ENCODE results near the gene SLC35G1. TPM values are rescaled to one million over a fixed set of nuclear protein-coding genes. Genes with fewer than 3 reads are reported as not detected.

SLC35G1 gene
- total RNA-seq, 2 experiments from 2014 or later, result 2.2 to 3.1 TPM

DNA sequence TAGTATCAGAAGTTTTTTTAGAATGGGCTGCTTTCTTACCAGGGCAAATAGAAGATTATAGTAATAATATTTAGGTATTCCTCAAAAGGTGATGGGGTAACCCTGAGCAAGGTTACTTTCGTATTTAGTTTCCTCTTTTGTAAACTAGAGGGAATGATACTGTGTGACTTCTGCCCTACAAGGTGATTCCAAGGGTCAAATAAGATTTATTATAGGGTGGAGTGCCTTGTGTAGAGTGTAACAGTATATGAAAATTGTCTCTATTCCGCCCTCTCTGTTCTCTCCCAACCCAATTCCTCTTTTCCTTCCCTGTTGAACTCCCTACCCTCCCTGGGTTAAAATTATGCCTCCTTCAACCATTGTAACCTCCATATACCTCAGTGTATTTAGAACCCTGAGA lies 5.3 kb downstream of the SLC35G1 start:
- POLR2A ChIA-PET, result no interaction called here
- no peak overlapping the region for H3K27ac Mint-ChIP-seq
- ATAC-seq, result no peak
- DNase-seq, result no peak
- H3K36me3 Mint-ChIP-seq (ENCODE audit: low read depth), result peaks cover 1% of the 10 kb centered on the region
- H3K27me3 Mint-ChIP-seq (ENCODE audit: low read depth), result peaks cover 2% of the 10 kb centered on the region
- H3K4me1 Mint-ChIP-seq (ENCODE audit: low read depth), result peaks cover 28% of the 10 kb centered on the region
- no peak overlapping the region for H3K4me3 Mint-ChIP-seq
- no peaks in the 10 kb centered on the region for H3K9me3 Mint-ChIP-seq (ENCODE audit: insufficient read depth)
- CTCF ChIA-PET, result no interaction called here

DNA sequence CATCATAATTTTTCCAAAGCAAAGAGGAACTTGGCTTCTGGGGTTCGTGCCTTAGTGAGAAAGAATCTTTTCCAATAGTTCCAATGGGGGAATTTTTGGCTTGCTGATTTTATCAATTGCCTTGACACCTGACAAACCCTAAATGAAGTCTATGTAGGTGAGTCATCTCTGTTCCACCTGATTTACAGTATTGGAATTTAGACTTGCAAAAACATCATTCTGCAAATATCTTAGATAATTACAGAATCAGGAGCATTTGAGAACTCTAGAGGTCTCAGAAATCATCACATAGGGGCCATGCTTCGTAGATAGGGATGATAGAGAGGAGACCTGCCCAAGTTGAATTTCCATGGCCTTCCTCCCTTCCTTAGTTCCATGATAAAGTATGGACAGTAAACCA lies 9.3 kb downstream of the SLC35G1 start:
- no peak overlapping the region for H3K27ac Mint-ChIP-seq

DNA sequence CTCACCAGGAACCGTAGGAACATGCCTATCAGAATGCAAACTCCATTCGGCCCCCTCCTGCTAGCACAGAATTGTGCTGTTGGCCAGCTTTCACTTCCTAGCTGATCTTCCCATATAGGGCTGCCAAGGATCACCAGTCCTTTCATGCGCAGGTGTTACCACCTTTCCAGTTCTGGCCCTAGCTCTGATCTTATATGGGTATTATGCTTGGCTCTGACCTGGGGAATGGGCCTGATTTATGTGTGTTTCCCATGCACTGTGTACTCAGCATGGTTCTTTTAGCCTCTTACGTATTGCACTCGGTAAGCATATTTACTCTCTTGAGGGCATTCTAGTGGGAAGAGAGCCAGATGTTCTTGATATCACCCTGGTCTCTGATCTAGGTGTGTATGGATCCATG lies 11.1 kb downstream of the SLC35G1 start:
- ATAC-seq, result no peak
- H3K4me3 Mint-ChIP-seq, result no peak overlapping the region
- no peaks in the 10 kb centered on the region for H3K9me3 Mint-ChIP-seq (ENCODE audit: insufficient read depth)
- DNase-seq, result no peak
- H3K4me1 Mint-ChIP-seq (ENCODE audit: low read depth), result no peaks in the 10 kb centered on the region
- no peaks in the 10 kb centered on the region for H3K27me3 Mint-ChIP-seq (ENCODE audit: low read depth)
- no peak overlapping the region for H3K27ac Mint-ChIP-seq
- ChIA-PET CTCF (interaction anchor here (1.7 kb wide), 1 partner anchor 9 kb away, joined by 3 read pairs; no protein-coding TSS in a partner anchor), POLR2A (no interaction called here)
- peaks cover 8% of the 10 kb centered on the region for H3K36me3 Mint-ChIP-seq (ENCODE audit: low read depth)

More for the DNA sequence above, 9.3 kb downstream of the SLC35G1 start:
- Mint-ChIP-seq H3K9me3 (ENCODE audit: insufficient read depth) (no peaks in the 10 kb centered on the region), H3K4me3 (no peak overlapping the region), H3K36me3 (ENCODE audit: low read depth) (peaks cover 4% of the 10 kb centered on the region), H3K4me1 (ENCODE audit: low read depth) (no peaks in the 10 kb centered on the region), H3K27me3 (ENCODE audit: low read depth) (no peaks in the 10 kb centered on the region)
- CTCF ChIA-PET, result interaction anchor here (1.3 kb wide), 1 partner anchor 18 kb away, joined by 4 read pairs; no protein-coding TSS in a partner anchor
- ATAC-seq, result no peak
- no peak for DNase-seq
- POLR2A ChIA-PET, result no interaction called here

DNA sequence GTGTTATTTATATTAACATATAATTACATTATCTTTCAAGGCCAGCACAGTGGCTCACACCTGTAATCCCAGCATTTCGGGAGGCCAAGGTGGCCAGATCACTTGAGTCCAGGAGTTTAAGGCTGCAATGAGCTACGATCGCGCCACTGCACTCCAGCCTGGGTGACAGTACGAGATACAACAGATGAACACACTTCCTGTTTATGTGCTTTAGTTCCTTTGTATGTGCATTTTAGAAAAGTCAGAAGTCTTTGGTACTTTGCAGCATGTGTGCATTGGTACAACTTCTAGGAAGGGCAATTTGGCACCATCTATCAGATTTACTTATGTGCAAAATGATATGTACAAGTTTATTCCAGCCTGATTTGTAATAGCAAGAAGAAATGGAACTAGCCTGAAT lies 13.3 kb downstream of the SLC35G1 start:
- ChIA-PET POLR2A (no interaction called here), CTCF (interaction anchor here (1.2 kb wide), 1 partner anchor 10 kb away, joined by 3 read pairs; no protein-coding TSS in a partner anchor)

DNA sequence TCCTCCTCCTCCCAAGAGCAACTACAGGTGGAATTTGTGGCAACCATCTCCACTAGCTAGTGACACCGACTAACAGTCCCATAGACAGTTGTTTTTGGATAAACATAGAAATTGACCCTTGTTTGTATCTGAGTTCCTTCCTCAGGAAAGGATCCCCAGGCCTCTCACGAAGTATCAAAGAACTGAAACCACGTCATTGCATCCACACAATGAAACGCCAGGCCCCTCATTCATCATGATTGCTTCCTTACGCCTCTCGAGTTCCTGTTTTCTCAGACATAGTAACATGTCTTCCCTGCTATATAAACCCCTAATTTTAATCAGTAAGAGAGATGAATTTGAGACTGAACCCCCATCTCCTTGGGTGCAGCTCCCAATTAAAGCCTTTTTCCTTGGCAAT lies 18.1 kb downstream of the SLC35G1 start:
- Mint-ChIP-seq H3K4me3 (no peak overlapping the region), H3K36me3 (ENCODE audit: low read depth) (peaks cover 8% of the 10 kb centered on the region), H3K4me1 (ENCODE audit: low read depth) (no peaks in the 10 kb centered on the region), H3K9me3 (ENCODE audit: insufficient read depth) (no peaks in the 10 kb centered on the region), H3K27me3 (ENCODE audit: low read depth) (no peaks in the 10 kb centered on the region), H3K27ac (no peak overlapping the region)
- no peak for ATAC-seq
- POLR2A ChIA-PET, result no interaction called here
- CTCF ChIA-PET, result no interaction called here
- DNase-seq, result no peak

More for the DNA sequence above, 13.3 kb downstream of the SLC35G1 start:
- H3K27ac Mint-ChIP-seq, result no peak overlapping the region
- peaks cover 8% of the 10 kb centered on the region for H3K36me3 Mint-ChIP-seq (ENCODE audit: low read depth)
- H3K4me1 Mint-ChIP-seq (ENCODE audit: low read depth), result no peaks in the 10 kb centered on the region
- no peak for DNase-seq
- no peaks in the 10 kb centered on the region for H3K9me3 Mint-ChIP-seq (ENCODE audit: insufficient read depth)
- no peaks in the 10 kb centered on the region for H3K27me3 Mint-ChIP-seq (ENCODE audit: low read depth)
- H3K4me3 Mint-ChIP-seq, result no peak overlapping the region
- ATAC-seq, result no peak

DNA sequence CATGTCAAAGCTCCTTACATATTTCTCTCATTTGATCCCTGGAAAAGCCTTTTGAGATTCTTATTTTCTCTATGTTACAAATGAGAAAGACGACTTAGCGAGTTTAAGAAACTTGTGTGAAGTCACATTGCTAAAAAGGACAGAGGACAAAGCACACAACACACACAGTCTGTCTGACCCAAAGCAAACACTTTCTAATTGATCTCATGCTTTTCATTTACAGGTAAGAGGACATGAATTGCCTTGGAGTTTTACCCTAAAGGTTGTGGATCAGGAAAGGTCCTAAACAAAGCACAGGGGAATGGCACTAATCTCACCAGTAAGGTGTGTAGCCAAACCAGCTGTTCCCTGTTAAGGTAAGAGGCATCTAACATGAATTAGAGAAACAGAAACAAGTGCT lies 18.7 kb downstream of the SLC35G1 start:
- H3K9me3 Mint-ChIP-seq (ENCODE audit: insufficient read depth), result no peaks in the 10 kb centered on the region
- CTCF ChIA-PET, result no interaction called here

DNA sequence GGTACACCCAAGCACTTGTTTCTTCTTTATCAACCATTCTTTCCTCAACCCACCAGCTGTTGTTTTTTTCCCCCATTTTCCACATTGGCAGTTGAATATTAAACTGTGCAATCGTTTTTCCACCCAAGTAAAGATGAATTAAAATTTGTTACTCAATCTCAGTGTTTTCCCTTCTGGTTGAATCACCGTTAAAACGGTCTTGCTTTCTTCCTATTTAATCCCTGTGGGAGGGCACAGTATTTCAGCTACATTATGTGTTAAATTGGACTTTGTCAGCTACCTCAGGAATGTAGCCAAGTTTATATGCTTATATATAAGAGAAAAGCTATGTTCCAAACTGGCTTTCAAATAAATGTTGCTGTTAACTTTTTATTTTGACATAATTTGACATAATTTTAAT lies 19.9 kb downstream of the SLC35G1 start:
- Mint-ChIP-seq H3K9me3 (ENCODE audit: insufficient read depth) (no peaks in the 10 kb centered on the region), H3K27ac (no peak overlapping the region), H3K36me3 (ENCODE audit: low read depth) (no peaks in the 10 kb centered on the region), H3K27me3 (ENCODE audit: low read depth) (no peaks in the 10 kb centered on the region), H3K4me1 (ENCODE audit: low read depth) (no peaks in the 10 kb centered on the region), H3K4me3 (no peak overlapping the region)
- no peak for ATAC-seq
- ChIA-PET POLR2A (no interaction called here), CTCF (no interaction called here)
- DNase-seq, result no peak

More for the DNA sequence above, 18.7 kb downstream of the SLC35G1 start:
- Mint-ChIP-seq H3K4me1 (ENCODE audit: low read depth) (no peaks in the 10 kb centered on the region), H3K27me3 (ENCODE audit: low read depth) (no peaks in the 10 kb centered on the region), H3K4me3 (no peak overlapping the region), H3K27ac (no peak overlapping the region), H3K36me3 (ENCODE audit: low read depth) (peaks cover 4% of the 10 kb centered on the region)
- no peak for DNase-seq
- POLR2A ChIA-PET, result no interaction called here
- ATAC-seq, result no peak

DNA sequence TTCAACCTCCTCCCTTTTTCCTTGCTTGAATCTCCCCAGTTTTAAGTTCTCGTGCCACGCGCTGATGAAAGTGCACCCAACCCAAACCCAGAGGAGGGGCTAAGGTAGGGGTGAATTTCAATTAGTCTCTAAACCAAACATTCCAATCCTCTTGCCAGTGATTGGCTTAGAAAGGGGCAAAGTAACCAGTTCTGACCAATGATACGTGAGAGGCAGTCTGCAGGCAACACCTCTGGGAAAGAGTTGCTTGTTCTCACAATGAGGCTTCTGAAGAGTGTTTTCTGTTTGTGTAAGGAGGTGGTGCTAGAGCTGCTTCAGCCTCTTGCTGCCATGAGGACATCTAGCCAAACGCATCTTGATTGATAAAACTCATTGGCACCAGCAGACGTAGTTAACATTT lies 21.8 kb downstream of the SLC35G1 start:
- Mint-ChIP-seq H3K4me3 (no peak overlapping the region), H3K9me3 (ENCODE audit: insufficient read depth) (no peaks in the 10 kb centered on the region), H3K36me3 (ENCODE audit: low read depth) (no peaks in the 10 kb centered on the region), H3K4me1 (ENCODE audit: low read depth) (no peaks in the 10 kb centered on the region), H3K27me3 (ENCODE audit: low read depth) (no peaks in the 10 kb centered on the region), H3K27ac (no peak overlapping the region)
- ChIA-PET POLR2A (no interaction called here), CTCF (interaction anchor here (2.4 kb wide), 1 partner anchor 10 kb away, joined by 11 read pairs; no protein-coding TSS in a partner anchor)
- DNase-seq (no peak), ATAC-seq (no peak)

DNA sequence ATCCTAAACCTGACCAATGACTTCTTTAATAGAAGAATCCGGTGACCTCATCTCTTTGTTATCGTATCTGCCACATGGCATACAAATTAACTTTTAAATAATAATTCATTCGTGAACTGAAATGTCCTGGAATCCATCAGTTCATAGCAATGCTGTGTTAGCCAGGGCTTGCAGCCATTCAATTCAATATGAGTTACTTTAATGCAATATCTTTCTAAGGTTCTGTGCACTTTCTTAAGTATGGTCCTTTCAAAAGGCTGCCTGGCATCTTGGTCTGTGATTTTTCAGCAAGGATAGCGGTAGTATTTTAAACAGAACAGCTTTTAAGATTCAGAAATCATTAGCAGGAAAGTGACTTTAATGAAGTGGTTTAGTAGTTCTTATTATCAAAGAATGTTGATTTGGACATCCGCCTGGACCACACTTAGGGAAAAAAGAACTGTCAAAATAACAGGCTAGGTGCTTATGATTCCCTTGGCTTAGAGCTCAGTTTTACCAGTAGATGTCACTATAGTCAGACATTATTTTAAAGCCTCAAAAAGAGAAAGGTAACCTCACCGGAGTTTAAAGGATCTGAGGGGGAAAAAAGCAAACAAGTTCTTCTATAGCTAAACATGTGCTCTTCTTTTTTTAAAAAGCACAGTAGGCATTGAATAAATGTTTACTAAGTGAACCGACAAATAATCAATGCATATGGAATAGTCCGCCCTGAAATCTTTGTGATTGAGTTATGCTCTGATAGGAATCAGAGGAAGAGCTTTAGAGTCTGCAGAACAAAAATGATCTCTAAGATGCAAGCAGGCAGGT lies 22.7 kb downstream of the SLC35G1 start:
- no peak overlapping the region for H3K27ac Mint-ChIP-seq
- H3K4me3 Mint-ChIP-seq, result no peak overlapping the region
- ATAC-seq (no peak), DNase-seq (no peak)
- H3K36me3 Mint-ChIP-seq (ENCODE audit: low read depth), result no peaks in the 10 kb centered on the region
- CTCF ChIA-PET, result interaction anchor here (0.8 to 2.4 kb wide), 12 partner anchors 9 to 528 kb away, joined by 3 to 13 read pairs (median 3); partner anchors contain the start of gene SLC35G1
- H3K4me1 Mint-ChIP-seq (ENCODE audit: low read depth), result no peaks in the 10 kb centered on the region
- H3K27me3 Mint-ChIP-seq (ENCODE audit: low read depth), result no peaks in the 10 kb centered on the region
- POLR2A ChIA-PET, result no interaction called here
- no peaks in the 10 kb centered on the region for H3K9me3 Mint-ChIP-seq (ENCODE audit: insufficient read depth)

DNA sequence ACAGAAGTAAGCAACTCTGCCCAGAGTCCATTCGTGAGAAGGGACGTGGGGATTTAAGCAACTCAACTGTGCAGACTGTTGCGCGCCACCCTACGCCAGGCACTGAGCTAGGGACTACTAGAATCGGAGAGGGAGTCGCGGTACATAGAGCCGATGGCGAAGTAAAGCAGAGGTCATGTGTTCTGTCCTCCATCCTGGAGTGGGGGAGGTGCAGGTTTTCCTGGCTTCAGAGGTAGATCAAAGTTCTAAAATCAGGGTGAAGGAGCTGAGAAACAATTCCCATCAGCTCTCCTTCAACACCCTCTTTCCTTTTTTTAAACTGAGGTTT lies 23.2 kb downstream of the SLC35G1 start:
- no peaks in the 10 kb centered on the region for H3K9me3 Mint-ChIP-seq (ENCODE audit: insufficient read depth)
- no peak overlapping the region for H3K4me3 Mint-ChIP-seq
- ChIA-PET POLR2A (no interaction called here), CTCF (interaction anchor here (1.0 to 2.4 kb wide), 11 partner anchors 8 to 527 kb away, joined by 3 to 13 read pairs (median 3); no protein-coding TSS in a partner anchor)
- no peaks in the 10 kb centered on the region for H3K27me3 Mint-ChIP-seq (ENCODE audit: low read depth)
- ATAC-seq, result no peak
- H3K4me1 Mint-ChIP-seq (ENCODE audit: low read depth), result no peaks in the 10 kb centered on the region
- H3K27ac Mint-ChIP-seq, result no peak overlapping the region
- DNase-seq, result no peak
- H3K36me3 Mint-ChIP-seq (ENCODE audit: low read depth), result no peaks in the 10 kb centered on the region

DNA sequence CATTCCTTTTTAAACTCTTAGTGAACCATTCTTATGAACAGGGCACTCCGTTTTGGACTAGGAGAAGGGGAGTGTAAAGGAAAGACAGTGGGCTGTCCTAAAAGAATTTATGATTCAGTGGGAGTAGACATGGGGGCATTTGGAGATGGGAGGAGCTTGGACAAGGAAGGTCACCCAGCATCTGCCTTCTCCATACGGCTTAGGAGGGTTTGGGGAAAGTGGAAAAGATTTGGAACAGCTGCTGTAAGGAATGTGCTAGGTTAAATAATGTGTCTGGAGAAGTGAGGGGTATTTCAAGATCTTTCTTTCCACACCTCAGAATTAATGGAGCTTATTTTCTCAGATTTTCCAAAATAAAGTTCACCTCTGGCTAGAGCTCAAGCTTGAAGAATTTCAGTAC lies 24.0 kb downstream of the SLC35G1 start:
- CTCF ChIA-PET, result interaction anchor here (1.0 to 2.4 kb wide), 4 partner anchors 7 to 402 kb away, joined by 3 to 13 read pairs (median 7); no protein-coding TSS in a partner anchor
- ATAC-seq (no peak), DNase-seq (no peak)
- no peaks in the 10 kb centered on the region for H3K4me1 Mint-ChIP-seq (ENCODE audit: low read depth)
- no peaks in the 10 kb centered on the region for H3K36me3 Mint-ChIP-seq (ENCODE audit: low read depth)
- no peak overlapping the region for H3K27ac Mint-ChIP-seq
- POLR2A ChIA-PET, result no interaction called here
- H3K27me3 Mint-ChIP-seq (ENCODE audit: low read depth), result no peaks in the 10 kb centered on the region
- no peak overlapping the region for H3K4me3 Mint-ChIP-seq
- H3K9me3 Mint-ChIP-seq (ENCODE audit: insufficient read depth), result no peaks in the 10 kb centered on the region

DNA sequence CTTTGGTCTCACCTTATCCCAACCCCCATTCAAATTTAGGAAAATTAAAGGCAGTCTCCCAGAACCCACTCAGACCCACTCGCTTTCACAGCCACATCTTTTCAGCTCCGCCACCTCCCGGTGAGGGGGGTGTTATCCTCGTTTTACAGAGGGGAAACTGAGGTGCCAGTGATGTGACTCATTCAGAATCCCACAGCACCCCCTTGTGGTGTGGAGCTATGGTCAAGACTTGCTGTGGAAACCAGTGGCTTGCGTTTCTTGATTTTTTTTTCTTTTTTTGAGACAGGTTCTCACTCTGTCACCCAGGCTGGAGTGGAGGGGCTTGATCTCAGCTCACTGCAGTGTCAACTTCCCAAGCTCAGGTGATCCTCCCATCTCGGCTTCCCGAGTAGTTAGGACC lies 27.6 kb downstream of the SLC35G1 start:
- no peaks in the 10 kb centered on the region for H3K27me3 Mint-ChIP-seq (ENCODE audit: low read depth)
- H3K27ac Mint-ChIP-seq, result no peak overlapping the region
- peak; percentile 38 for DNase-seq
- no peaks in the 10 kb centered on the region for H3K4me1 Mint-ChIP-seq (ENCODE audit: low read depth)
- ATAC-seq, result no peak
- CTCF ChIA-PET, result interaction anchor here (0.7 to 1.7 kb wide), 7 partner anchors 18 to 399 kb away, joined by 3 to 9 read pairs (median 4); no protein-coding TSS in a partner anchor
- no peaks in the 10 kb centered on the region for H3K36me3 Mint-ChIP-seq (ENCODE audit: low read depth)
- H3K9me3 Mint-ChIP-seq (ENCODE audit: insufficient read depth), result no peaks in the 10 kb centered on the region
- POLR2A ChIA-PET, result interaction anchor here (0.7 kb wide), 1 partner anchor 32 kb away, joined by 3 read pairs; no protein-coding TSS in a partner anchor
- no peak overlapping the region for H3K4me3 Mint-ChIP-seq

All from activated CD8-positive, alpha-beta T cell treated with anti-CD3 and anti-CD28 coated beads, Interleukin-2, amount 10 ng/mL, durations not matched to agents 7 days and 5 days (primary cell).